Putamen (tissue), 1 donor: Measurements from ENCODE around the gene EYA4.

Experiments
- DNase-seq: peaks from one replicate; pipeline ENCODE4 v3.0.0-alpha.2; 2016; ENCODE audit warnings: low spot score

EYA4 gene

DNA sequence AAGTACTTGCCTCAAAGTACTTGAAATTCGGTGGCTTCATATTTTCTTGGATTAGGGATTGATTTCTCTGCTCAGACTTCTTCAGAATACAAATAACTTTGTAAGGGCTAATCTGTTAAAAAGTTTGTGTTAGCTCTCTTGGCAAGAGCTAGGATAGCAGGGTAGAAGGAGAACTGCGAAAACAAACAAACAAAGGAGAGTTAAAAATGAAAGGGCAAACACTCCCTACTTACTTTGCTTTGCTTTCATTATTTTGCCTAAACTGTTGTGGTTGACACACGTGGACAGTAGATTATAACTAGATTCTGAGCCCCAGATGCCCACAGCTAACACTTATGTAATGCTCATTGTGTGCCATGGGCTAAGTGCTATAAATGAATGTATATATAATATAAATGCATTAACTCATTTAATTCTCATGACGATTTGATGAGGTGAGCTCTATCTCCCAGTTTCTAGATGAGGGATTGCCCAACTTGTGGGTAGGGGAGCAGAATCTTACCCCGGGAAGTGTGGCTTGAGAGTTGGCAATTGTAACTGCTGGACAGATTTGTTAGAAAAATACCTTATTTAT lies 48.7 kb downstream of the EYA4 start:
- no peak for DNase-seq

DNA sequence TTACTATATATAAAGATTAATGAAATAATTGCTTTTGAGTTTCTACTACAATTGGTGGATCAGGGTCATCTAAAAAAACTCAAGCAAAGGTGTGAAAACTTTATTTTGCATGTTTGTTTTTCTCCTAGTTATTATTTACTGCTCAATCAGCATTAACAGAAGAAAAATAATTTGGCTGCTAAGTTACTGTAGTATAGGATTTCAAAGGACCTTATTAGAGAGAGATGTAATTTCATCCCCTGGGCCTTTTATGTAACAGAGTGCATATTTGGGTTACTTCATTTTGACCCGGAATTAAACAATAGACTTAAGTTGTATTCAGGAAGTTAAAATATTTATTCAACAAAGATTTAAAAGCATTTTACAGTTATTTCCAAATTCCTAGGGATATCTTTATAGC lies 49.8 kb downstream of the EYA4 start:
- no peak for DNase-seq

DNA sequence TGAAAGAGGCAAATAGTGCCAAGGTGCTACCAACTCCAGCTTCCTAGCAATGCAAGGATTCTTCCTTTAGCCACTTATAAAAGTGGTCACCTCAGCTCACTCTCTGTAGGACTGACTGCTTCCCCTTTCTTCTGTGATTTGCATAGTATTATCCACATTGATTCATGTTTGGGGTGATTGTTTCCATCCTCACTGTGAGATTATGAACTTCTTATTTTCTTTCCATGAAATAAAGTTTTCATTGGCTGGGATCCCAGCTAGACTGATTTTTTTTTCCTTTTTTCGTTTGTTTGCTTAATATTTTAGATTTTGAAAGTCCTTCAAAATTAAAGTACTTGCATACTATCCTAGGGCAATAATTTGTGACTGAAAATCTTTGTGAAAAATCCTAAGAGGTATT lies 50.5 kb downstream of the EYA4 start:
- no peak for DNase-seq

DNA sequence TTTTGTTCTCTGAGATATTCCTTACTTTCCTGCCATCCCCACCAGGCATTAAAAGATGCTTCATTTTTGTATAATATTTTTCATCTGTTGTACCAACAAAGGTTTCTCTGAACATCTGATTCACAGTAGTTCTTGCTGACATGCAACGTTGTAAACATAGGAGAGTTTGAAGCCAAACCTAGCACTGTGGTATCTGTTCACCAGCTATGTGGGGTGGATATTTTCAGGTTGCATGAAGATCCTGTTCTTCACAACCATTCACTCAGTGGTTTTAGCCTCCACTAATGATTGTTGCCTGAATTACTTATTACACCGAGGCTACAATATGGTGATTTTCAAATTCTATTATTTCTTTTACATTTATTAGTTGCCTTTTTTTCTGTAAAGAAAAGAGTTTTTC lies 56.5 kb downstream of the EYA4 start:
- DNase-seq, result no peak

DNA sequence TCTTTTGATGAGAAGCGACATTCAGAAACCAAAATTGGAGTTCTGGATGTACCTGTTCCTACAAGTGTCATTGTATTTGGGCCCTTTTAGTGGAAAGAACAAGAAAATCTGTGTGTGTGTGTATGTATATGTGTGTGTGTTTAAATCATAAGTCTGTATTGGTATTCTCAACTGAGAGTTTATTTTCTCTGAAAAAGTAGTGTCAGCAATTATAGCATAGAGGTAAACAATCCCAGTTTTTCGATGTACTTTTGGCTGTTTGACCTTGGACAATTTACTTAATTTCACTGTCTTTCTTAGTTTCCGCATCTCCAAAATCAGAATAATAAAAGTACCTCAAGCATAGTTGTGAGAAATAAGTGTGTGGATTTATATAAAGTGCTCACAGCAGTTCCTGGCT lies 57.2 kb downstream of the EYA4 start:
- no peak for DNase-seq

DNA sequence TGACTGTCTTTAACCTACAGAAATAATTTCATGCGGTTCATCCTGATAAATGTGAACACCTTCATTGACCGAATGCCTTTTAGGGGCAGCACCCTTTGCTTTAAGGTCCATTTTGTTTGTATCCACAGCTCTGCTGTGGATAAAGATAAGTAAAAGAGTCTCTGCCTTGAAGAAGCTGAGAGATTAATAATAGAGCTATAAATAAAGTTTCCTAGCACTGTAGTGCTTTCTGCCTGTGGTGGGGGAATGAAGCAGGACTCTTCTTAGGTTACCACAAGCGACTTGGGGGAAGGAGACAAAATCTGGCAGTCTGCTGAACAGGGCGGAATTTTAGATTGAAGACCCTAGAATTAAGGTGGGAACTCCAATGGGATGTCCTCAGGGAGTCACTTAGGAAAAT lies 57.6 kb downstream of the EYA4 start:
- DNase-seq, result no peak

DNA sequence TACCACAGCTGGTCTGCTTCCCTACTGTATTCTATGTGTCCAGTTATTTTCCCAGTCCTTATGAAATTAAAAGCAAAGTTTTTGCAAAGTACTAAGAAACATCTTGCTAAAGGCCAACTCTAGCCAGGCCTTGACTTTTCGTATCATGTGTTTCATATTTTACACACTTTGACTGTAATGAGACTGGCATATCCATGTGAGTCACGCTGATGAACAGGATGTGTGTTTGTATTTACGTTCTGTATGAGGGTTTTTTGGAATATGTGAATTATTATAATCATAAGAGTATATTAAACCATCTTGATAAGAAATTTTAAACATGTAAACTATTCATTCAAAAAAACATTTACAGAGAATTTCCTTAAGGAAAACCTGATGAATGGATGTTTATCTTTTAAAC lies 59.7 kb downstream of the EYA4 start:
- DNase-seq, result no peak

DNA sequence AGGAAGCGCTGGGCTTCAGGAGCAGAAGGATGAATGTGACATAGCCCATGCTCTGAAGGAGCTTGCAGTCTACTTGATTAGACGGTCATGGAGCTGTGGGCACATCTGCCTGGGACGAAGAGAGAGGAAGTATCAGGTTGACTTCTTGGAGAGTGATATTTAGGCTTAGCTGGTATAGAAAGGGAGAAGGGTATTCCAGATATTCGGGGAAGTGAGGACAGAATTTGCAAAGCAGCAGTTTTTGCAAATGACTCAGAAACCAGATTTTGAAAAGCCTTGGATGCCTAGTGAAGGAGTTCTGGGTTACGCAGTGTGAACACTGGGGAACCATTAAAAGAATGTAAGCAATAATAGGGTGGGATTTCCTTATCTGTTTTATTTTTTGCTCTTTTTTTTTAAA lies 60.7 kb downstream of the EYA4 start:
- DNase-seq, result no peak

DNA sequence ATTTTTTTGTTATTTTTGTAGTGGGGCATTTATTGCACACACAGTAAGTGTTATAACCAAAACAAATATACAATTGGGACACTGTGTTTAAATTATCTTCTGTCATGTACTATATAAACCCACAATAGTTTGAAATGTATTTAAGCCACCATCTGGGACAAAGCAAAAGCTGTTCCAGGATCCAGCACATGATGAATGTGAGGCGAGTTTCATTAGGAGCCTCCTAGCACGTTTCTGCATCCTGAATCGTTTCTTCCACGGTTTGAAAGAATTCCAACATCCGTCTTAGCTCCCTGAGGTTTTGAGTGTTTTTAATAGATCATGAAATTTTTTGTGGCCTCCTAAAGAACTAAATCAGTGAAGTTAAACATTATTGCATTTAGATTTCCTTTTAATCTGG lies 65.8 kb downstream of the EYA4 start:
- no peak for DNase-seq

DNA sequence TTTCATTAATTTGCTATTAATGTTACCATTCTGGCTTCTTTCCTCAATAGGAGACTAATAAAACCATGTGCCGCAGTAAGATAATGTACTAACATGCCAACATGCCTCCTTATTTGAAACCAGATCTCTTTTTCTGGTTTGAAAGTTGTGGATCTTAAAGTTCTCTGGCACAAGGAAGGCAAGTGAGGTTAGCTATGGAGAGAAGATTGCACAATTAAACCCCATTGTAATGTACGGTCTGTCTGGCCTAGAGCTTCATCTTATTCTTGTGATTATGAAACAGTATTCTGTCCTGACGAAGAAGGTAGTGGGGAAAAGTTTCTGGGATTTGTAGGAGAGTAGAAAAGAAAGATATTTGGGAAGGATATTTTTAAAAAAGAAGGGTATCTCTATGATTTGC lies 68.4 kb downstream of the EYA4 start:
- DNase-seq, result no peak

DNA sequence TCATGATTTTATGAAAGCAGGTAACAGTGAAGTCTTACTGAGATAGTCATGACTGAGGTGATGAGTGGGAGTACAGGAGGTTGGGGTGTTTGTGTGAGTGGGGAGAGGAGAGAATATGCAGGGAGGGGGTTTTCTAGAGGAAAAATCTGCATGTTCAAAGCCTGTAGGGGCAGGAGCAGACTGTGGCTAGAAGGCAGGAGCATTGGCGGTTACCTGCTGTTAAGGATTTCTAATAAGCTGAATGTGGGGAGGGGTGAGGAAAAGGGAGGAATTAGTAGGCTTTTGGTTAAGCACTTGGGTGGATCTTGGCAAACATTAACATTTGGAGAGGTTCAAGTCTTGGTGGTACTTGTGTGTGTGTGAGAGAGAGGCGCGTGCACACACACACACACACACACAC lies 70.8 kb downstream of the EYA4 start:
- no peak for DNase-seq

DNA sequence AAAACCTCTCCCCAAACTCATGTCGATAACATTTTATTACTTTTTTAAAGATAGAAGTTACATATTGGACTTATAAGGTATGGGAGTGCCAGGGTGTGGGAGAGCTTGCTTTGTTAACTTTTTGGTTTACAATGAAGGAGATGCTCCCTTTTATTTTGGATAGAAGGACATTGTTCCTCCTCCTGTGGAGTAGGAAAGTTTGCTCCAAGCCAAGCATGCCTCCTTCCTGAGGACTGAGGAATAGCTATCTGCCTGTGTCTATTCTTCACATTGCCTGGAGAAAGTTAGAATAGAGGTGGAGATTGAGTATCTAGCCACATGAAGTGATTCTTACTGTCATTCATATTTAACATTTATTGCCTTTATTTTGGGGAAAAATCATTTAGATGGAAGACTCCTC lies 71.9 kb downstream of the EYA4 start:
- no peak for DNase-seq

DNA sequence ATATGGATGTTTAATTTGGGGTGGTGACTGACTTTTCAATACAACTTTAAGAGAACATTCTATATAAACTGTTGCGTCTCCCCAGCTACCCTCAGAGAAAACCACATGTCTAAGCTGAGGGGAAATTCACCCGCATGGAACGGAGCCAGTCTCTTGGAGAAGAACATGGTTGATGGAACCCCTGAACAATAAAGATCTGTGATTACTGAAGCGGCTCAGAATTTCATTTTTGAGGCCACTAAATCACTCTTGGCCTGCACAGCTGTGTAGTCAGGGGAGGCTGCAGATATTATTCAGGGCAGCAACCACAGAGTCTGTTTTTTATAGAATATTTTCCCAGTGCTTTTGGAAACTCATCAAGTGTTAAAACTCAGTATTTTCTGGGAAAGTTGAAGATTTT lies 73.8 kb downstream of the EYA4 start:
- DNase-seq, result no peak

DNA sequence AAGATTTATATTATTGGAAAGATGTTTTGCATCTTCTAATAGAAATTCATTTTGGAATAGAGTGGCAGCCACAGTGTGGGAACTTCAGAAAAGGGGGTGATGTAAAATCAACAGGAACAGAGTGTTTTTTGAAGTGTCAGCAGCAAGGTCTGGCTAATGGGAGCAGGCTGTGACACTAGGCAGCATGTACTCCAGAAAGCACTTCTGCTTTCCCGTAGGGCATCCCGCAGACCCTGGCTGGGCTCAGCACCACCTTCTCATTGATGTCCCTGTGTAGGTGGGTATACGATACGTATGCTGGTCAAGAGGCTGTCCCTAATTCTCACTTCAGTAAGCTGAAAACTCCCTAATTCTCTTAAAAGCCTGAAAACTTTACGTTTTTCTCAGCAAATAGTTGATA lies 74.7 kb downstream of the EYA4 start:
- DNase-seq, result no peak

DNA sequence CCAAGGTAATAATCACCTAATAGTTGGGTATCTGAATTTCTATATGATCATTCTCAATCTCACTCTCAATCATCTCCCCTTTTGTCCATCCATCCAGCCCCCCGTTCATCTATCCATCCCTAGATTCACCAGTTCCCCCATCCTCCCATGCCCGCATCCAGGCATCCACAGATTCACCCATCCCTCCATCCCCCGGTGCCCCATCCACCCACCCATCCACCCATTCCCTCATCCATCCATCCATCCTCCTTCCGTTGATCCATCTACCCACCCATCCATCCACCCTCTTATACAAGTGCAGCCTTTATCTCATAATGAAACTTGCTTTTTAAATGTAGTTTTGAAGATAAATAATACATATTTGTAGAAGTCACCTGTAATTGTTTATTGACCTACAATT lies 76.5 kb downstream of the EYA4 start:
- DNase-seq, result no peak

DNA sequence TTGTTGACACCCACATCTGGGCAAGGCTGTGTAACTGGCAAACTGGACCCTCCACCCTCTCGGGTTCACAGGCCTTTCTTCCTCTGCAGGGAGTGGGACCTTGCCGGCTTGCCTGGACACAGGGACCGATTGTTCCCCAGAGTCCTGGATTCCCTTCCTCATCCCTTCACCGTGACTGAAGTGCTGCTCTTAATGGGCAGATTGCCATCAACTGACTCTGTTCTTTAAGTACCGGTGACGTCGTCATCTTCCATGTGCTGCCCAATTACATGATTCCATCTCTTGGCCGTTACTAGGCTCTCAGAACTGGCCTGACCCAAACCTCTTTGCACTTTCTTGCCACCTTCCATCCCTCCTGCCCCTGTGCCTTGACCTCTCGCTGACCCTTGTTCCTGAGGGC lies 85.4 kb downstream of the EYA4 start:
- DNase-seq, result no peak

DNA sequence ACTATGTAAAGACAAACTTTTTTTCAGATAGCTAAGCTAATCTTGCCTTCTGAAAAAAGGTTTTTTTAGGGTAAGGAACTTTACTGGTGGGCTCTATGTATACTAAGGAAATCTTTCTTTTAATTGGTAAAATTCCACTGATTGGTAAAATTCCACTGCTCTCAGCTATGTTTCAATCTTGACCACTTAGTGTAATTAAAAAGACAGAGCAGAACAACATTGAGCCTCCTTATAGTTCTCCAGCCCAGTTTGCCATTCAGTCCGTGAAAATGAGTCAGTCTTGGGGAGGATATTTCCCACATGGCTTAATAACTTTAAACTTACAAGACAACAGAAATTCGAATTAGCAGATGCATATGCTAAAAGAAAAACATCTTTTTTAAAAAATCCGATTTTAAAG lies 92.7 kb downstream of the EYA4 start:
- no peak for DNase-seq

DNA sequence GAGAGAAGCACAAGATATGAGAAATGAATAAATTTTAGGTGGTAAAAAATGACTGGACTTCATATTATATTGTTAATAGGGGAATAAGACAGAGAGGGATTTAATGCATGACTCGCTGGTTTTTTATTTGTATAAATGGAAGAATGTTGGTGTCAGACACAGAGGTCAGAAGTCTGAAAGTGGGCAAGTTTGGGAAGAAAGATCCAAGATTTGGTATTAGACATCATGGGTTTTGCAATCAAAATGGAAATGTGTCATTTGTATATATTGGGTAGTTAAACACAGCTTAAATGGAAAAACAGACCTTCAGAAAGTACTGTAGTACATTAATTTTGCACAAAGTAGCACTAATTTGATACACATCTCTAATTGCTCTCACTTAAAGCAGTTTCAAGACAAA lies 96.2 kb downstream of the EYA4 start:
- DNase-seq, result no peak

DNA sequence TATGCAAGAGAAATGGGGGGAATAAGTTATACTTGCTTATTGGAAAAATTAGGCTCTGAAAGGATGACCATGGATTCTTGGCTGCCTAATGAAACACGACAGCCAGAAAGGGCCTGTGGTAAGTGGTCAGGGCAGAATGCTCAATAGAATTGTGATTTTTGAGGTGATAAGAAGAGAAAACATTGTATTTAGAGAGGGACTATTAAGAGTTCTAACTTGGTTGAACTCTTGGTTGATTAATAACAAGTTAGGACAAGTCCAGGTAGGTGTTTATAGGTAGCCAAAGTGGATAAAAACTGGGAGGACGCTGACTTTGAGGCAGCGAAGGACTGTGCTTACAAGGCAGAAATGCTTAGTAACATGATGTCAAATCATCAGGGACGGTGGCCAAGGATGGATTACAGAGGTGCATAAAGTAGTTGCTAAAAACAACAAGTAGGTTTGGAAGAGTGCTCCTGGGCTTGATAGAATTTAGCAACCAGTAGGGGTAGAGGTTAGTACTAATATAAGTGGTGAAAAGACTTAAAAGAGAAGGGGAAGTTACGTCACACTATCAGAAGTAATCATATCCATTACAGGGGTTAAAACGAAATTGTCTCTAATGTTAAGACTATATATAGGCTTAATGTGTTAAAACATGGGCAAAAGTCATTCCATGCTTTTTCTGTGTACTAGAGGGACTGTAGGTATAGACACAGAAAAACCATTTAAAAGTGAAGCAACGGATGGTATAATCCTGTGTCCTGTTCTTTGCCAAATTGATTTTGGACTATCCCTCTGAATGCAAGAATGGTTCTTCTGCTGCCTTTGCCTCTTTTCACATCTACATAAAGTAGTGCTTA lies 98.6 kb downstream of the EYA4 start:
- no peak for DNase-seq

DNA sequence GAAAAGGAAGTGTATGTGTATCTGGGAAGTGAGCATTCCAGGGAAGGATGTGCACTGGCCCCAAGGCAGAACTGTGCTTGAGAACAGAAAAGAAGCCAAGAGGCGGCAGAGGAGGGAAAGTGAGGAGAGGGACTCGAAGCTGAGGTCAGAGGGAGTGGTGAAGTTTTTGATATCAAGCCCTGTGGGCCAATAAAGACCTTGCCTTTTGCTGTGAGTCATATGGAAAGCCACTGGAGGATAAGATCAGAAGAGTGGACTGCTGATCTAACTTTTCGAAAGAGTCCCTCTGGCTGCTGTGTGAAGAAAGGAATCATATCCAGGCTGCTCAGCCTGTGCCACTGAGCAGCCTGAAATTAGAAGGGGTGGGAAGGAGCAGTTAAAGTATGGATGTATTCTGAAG lies 99.4 kb downstream of the EYA4 start:
- DNase-seq, result no peak

DNA sequence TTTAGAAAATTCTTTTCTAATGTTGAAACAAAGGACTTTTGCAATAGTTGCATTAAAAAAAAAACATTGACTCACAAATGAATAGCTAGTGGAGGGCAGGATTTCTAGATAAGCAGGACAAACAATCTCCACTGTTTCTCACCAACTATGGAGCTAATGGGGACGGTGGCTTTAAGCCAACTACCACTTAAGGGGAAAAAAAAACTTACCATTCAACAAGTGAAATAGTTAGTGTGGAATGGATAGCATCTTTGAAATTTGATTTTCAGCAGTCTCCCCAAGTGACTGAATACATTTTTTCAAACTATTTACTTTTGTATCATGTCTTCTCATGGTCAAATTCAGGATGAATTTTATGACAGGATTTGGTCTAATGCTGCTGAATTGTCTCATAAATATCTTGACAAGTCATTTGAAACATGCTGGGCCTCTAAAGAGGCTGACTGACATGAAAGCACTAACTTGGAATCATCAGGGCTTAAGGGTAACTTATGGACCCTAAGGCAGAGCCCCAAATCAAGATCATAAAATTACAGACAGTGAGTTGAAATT lies 100.5 kb downstream of the EYA4 start:
- no peak for DNase-seq

DNA sequence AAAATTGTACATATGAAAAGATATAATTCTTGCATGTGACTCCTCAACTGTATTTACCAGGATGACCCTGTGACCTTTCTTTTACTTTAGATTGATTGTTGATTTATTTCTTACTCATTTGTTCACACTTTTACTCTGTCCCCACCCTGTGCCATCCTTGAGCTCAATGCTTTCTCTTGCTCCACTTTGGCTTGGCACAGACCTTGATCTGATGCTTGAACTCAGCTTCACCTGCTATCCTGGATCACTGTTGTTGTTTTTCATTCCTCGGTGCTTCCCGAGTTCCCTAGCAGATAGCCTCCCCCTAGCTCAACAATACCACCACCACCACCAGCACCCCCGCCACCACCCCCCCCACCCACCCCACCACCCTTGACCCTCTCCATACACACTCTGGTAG lies 102.1 kb downstream of the EYA4 start:
- DNase-seq, result no peak

DNA sequence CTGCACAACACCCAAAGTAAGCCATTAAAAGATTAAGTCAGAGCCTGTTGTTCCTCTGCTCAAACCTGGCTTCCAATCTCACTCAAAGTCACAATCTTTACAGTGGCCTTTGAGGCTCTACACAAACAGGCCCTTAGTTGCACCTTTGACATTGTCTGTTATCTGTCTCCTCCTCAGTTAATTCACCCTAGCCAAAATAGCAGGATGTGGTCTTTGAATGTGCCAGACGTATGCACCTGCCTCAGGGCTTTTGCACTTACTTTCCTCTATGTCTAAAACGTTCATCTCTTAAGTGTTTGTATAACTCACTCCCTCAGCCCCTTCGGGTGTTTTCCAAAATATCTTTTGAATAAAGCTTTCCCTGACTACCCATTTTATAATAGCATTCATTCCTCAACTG lies 107.7 kb downstream of the EYA4 start:
- no peak for DNase-seq

DNA sequence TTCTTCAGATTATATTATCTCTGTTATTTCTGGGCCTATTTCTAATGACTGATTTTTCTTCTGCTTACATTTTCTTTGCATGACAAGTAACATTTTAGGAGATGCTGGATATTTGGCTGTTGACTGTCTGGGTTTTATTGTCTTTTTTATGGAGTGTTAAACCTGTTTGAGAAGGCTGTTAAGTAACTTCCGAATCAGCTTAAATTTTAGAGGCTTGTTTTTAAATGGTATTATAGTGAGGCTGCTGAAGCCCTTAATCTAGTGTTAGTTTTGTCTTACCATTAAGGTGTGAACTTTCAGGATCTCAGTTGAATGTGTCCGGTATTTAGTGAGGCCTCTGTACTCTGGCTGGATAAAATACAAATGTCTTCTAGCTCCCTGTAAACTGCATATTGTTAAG lies 109.8 kb downstream of the EYA4 start:
- DNase-seq, result no peak
